ENCODE data around the gene AIF1.
"Not testable (repeated sequence)": the region's sequence is repeated elsewhere in the genome, so short reads cannot be mapped to it uniquely, and the experiment has no call there.

Gene AIF1

DNA sequence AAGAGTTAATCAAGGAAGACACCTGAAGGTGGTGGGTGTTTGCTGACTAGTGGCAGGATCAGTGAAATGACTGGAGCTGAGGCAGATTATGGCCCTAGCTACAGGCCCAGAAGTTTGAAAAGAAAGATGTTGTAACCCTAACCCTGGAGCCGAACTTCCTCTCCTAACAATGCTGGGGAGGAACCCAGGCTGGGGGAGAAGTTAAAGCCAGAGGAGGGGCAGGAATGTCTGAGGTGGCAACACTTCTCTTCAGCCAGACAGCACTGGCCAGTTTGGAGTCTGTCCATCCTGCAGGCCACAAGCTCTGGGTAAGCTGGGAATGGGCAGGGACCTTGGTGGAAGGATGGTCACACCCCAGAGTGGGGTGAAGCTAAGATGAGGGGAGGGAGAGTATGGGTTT, 29.0 kb upstream of the AIF1 start, which contains the start of gene LST1:
Gene LST1 (plus strand): TSS at position 270 of the 400 bp plus-strand sequence. CDS start 1,023 bp downstream, outside the sequence.
- no peak for DNase-seq (ENCODE audit: low spot score)

DNA sequence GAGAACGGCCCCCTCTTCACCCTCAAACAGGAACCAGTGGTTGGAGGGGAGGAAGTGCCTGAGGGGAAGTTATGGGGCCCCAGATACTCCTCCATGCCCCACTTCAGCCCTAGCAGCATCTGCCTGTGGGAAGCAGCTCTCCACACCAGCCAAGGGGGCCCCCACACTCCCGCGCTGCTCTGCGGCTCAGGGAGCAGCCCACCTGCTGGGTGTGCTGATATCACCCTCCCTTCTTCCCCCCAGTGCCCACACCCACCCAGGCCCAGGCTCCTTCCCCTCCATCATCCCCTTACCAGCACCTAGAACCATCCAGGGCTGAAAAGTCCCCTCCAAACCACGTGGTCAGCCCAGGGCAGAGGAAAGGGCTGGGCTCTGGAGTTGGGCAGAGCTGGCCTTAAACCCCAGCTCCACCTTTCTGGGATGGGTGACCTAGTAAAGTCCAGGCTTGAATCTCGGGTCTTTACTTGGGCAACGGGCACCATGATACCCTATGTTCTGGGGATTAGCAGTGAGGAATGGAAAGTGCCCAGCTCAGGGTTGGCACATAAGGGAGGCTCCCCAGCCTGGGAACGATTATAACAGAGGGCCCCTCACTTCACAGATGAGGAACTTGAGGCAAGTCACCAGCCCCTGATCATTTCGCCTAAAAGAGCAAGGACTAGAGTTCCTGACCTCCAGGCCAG, 28.3 kb upstream of the AIF1 start:
- TF ChIP-seq, protein P1, sequence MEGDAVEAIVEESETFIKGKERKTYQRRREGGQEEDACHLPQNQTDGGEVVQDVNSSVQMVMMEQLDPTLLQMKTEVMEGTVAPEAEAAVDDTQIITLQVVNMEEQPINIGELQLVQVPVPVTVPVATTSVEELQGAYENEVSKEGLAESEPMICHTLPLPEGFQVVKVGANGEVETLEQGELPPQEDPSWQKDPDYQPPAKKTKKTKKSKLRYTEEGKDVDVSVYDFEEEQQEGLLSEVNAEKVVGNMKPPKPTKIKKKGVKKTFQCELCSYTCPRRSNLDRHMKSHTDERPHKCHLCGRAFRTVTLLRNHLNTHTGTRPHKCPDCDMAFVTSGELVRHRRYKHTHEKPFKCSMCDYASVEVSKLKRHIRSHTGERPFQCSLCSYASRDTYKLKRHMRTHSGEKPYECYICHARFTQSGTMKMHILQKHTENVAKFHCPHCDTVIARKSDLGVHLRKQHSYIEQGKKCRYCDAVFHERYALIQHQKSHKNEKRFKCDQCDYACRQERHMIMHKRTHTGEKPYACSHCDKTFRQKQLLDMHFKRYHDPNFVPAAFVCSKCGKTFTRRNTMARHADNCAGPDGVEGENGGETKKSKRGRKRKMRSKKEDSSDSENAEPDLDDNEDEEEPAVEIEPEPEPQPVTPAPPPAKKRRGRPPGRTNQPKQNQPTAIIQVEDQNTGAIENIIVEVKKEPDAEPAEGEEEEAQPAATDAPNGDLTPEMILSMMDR (IDR thresholded peaks at IDR 0.05; ENCODE audit: extremely low read depth, missing control alignments), result no peak
- DNase-seq (ENCODE audit: low spot score), result peak; percentile 27

More for the DNA sequence above, 29.0 kb upstream of the AIF1 start, which contains the start of gene LST1:
- TF ChIP-seq, protein P1 (IDR thresholded peaks at IDR 0.05; ENCODE audit: extremely low read depth, missing control alignments), result no peak

DNA sequence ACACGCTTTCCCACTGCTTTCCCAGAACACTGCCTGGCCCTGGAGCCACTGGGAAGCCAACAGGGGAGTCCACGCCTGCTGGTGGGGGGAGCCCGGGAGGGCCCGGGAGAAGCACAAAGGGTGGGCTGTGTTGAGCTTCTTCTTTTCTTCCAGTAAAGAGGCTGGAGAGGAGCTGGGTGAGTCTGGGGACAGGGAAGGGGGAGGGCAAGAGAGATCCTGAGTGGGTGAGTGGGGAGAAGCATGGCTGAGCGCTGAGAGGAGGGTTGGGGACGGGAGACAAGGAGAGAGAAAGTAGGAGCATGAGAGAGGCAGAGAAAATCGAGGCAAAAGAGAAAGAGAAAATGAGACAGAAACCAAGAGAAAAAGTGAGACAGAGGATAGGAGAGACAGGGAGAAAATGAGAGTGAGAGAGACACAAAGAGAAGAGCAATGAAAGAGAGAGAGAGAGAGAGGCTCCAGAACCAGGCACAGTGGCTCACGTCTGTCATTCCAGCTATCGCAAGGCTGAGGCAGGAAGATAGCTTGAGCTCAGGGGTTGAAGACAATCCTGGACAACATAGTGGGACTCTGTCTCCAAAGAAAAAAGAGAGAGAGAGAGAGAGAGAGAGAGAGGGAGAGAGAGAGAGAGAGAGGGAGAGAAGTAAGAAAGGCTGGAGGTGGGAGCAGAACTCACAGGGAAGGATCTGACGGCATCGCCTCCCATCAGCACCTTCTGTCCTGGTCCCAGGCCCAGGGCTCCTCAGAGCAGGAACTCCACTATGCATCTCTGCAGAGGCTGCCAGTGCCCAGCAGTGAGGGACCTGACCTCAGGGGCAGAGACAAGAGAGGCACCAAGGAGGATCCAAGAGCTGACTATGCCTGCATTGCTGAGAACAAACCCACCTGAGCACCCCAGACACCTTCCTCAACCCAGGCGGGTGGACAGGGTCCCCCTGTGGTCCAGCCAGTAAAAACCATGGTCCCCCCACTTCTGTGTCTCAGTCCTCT, 26.9 kb upstream of the AIF1 start:
- TF ChIP-seq, protein P1 (IDR thresholded peaks at IDR 0.05; ENCODE audit: extremely low read depth, missing control alignments), result no peak
- peak; percentile 44 for DNase-seq (ENCODE audit: low spot score)

DNA sequence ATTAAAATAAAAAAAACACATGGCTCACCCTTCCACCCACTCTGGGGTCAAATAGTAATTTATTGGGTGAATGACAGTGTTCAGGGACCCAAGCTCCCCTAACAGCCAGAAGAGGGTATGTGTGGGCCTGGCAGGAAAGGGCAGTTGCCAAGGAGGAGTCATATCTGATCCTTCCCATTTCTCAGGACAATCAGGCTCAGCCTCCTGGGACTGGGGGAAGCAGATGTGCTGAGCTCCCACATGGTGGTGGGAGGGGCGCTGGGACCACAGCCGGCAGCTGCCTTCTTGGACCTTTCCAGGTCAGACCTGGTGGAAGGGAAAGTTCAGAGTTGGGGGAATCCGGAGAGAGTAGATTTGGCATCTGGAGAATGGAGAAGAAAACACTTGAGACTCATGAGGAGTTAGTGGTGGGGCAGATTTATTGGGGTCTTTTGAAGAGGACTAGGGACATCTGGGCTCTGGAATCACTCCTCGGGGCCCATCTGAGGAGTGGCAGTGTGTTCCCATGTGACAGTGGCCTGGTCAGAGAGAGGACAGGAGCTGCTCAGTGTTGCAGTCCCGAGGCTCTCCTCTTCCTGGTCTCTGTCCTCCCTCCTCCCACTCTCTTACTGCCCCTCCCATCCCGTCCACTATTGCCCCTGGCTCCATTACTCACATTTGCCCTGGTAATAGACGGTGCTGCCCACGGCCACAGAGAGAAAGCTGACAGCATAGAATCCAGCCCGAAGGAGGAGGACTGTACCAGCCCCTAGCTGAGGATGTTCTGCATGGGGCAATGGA, 26.0 kb upstream of the AIF1 start:
- DNase-seq (ENCODE audit: low spot score), result no peak
- TF ChIP-seq, protein P1 (IDR thresholded peaks at IDR 0.05; ENCODE audit: extremely low read depth, missing control alignments), result no peak

DNA sequence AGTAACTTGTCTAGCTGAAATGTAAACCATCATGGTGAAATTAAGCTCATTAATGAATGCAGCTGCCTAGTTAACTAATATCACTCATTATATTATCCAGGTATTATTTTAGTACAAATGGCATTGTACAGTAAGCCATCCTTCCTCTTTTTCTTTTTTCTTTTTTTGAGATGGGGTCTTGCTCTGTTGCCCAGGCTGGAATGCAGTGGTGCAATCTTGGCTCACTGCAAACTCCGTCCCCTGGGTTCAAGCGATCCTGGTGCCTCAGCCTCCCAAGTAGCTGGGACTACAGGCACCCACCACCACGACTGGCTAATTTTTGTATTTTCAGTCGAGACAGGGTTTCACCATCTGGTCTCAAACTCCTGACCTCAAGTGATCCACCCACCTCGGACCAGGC, 24.3 kb upstream of the AIF1 start:
- not testable (repeated sequence) for DNase-seq (ENCODE audit: low spot score)

DNA sequence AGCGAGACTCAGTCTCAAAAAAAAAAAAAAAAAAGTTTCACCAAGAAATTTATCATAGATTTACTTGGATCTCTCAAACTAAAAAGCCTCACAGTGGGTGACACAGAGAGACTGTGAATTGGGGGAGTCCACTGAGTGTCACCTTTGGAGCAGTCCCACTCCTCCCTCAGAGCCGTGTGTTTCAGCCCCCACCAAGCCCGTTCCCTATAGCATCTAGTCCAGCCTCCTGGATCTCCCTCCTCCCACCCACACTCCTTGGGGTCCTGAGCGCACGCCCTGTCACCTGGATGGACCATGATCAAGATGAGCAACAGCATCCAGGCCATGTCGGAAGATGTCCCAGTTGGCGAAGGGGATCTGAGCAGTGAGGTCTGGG, 22.6 kb upstream of the AIF1 start:
- DNase-seq (ENCODE audit: low spot score), result no peak
- TF ChIP-seq, protein P1 (IDR thresholded peaks at IDR 0.05; ENCODE audit: extremely low read depth, missing control alignments), result no peak

DNA sequence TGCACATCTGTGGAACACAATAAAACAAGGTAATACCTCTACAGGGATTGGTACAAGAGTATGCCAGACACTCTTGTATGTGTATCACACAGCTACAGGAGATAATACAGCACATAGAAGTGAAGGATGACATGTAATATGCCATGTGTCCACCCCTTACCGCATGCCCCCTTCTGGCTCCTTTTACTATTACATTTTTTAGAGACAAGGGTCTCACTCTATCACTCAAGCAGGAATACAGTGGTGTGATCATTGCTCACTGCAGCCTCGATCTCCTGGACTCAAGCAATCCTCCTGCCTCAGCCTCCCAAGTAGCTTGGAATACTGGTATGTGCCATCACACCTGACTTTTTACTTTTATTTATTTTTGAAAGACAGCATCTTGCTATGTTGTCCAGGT, 18.0 kb upstream of the AIF1 start:
- DNase-seq (ENCODE audit: low spot score), result no peak
- TF ChIP-seq, protein P1 (IDR thresholded peaks at IDR 0.05; ENCODE audit: extremely low read depth, missing control alignments), result no peak
